ENCODE results near the gene COP1.

The COP1 gene

DNA sequence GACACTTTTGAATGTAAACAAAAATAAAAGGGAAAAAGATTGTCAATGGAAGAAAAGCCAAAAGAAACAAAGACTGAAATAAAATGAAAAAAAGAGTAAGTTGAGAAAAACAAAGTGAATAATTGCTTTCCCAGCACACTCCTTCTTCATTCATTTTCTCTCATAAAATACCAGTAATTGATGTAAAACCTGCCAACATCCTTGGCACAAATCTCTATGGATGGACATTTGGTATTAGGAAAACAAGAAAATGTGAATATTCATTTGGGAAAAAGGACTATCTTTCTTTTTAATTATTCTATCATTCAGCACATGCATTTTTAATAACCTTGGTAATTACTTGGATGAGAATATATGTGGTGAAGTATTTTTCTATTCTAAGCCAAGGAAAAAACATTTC lies 259.3 kb downstream of the COP1 start:
- Histone ChIP-seq H4K20me1 (ENCODE audit: insufficient read depth) (no peaks in the 10 kb centered on the region), H3K79me2 (ENCODE audit: insufficient read depth, low read depth) (no peaks in the 10 kb centered on the region), H2AFZ (ENCODE audit: low read depth) (no peak overlapping the region), H3K27me3 (ENCODE audit: insufficient read depth, low read depth) (no peaks in the 10 kb centered on the region), H3K4me3 (IDR thresholded peaks at IDR 0.05; ENCODE audit: insufficient read depth, low read depth, low read length) (no peak overlapping the region), H3K36me3 (ENCODE audit: insufficient read depth) (no peaks in the 10 kb centered on the region), H3K4me1 (ENCODE audit: low read depth, poor library complexity, severe bottlenecking) (no peaks in the 10 kb centered on the region), H3K27ac (no peak overlapping the region), H3K9ac (no peak overlapping the region), H3K4me2 (no peak overlapping the region)
- TF ChIP-seq, protein P1, sequence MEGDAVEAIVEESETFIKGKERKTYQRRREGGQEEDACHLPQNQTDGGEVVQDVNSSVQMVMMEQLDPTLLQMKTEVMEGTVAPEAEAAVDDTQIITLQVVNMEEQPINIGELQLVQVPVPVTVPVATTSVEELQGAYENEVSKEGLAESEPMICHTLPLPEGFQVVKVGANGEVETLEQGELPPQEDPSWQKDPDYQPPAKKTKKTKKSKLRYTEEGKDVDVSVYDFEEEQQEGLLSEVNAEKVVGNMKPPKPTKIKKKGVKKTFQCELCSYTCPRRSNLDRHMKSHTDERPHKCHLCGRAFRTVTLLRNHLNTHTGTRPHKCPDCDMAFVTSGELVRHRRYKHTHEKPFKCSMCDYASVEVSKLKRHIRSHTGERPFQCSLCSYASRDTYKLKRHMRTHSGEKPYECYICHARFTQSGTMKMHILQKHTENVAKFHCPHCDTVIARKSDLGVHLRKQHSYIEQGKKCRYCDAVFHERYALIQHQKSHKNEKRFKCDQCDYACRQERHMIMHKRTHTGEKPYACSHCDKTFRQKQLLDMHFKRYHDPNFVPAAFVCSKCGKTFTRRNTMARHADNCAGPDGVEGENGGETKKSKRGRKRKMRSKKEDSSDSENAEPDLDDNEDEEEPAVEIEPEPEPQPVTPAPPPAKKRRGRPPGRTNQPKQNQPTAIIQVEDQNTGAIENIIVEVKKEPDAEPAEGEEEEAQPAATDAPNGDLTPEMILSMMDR (conservative IDR thresholded peaks at IDR 0.05; ENCODE audit: low read depth, low read length), result no peak

DNA sequence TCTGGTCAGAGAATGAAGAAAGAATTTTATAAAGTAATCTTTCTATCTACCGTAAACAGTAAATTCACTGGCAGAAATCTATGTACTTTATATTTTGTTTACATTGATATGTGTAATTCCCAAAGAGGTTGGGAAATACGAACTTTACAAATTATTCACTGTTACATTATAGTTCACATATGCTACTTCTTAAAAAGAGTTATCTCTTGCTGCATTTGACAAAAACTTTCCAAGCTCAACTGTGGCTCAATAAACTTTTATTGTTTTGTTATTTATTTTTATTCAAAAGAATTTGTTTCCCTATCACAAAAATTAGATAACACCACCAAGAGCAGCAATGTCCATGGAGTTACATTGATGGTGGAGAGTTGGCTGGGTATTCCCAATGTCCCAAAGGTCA lies 262.5 kb downstream of the COP1 start:
- Histone ChIP-seq H3K9ac (no peak overlapping the region), H3K4me2 (no peak overlapping the region), H3K4me3 (IDR thresholded peaks at IDR 0.05; ENCODE audit: insufficient read depth, low read depth, low read length) (no peak overlapping the region), H4K20me1 (ENCODE audit: insufficient read depth) (no peaks in the 10 kb centered on the region), H3K27ac (no peak overlapping the region), H3K27me3 (ENCODE audit: insufficient read depth, low read depth) (no peaks in the 10 kb centered on the region), H3K36me3 (ENCODE audit: insufficient read depth) (no peaks in the 10 kb centered on the region), H2AFZ (ENCODE audit: low read depth) (no peak overlapping the region), H3K4me1 (ENCODE audit: low read depth, poor library complexity, severe bottlenecking) (no peaks in the 10 kb centered on the region), H3K79me2 (ENCODE audit: insufficient read depth, low read depth) (no peaks in the 10 kb centered on the region)
- TF ChIP-seq, protein P1 (conservative IDR thresholded peaks at IDR 0.05; ENCODE audit: low read depth, low read length), result no peak

DNA sequence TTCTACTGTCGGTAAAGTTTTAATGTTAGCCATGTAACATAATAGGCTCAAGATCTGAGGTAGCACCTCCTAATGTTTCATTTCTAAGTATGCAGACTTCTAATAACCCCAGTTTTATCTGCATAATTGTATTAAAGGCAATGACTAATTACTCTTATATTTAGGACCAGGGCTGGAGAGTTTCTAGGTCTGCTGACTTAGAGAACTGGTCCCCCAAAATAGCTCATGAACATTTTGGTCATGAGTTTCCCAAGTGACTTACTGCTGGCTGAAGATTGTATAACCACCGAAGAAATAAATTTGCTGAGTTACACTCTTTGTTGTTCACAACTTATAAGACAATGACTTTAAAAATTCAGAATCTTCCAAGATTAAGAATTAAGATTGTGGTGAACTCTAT lies 265.9 kb downstream of the COP1 start:
- Histone ChIP-seq H3K79me2 (ENCODE audit: insufficient read depth, low read depth) (no peaks in the 10 kb centered on the region), H3K4me2 (no peak overlapping the region), H3K27ac (no peak overlapping the region), H3K9ac (no peak overlapping the region), H4K20me1 (ENCODE audit: insufficient read depth) (no peaks in the 10 kb centered on the region), H2AFZ (ENCODE audit: low read depth) (no peak overlapping the region), H3K4me3 (IDR thresholded peaks at IDR 0.05; ENCODE audit: insufficient read depth, low read depth, low read length) (no peak overlapping the region), H3K4me1 (ENCODE audit: low read depth, poor library complexity, severe bottlenecking) (no peaks in the 10 kb centered on the region), H3K27me3 (ENCODE audit: insufficient read depth, low read depth) (no peaks in the 10 kb centered on the region), H3K36me3 (ENCODE audit: insufficient read depth) (no peaks in the 10 kb centered on the region)
- TF ChIP-seq, protein P1 (conservative IDR thresholded peaks at IDR 0.05; ENCODE audit: low read depth, low read length), result no peak

DNA sequence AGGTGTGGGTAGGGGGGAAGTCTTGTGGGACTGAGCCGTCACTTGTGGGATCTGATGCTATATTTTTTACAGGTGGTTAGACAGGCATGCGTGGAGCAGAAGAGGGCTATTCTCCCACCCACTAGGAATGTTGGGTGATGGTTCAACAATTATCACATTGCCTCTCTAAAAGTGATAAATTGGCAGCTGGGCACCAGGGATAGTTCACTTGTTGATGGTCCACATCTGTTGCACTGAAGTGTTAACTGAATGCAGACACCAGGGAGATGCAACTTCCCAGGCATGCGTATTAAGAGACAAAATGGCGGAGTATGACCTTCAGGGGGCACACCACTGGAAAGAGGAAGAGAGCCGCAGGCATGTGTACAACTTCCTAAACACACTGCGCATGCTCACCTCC lies 270.4 kb downstream of the COP1 start:
- H3K36me3 ChIP-seq (ENCODE audit: insufficient read depth), result no peaks in the 10 kb centered on the region
- no peak overlapping the region for H3K4me3 ChIP-seq (IDR thresholded peaks at IDR 0.05; ENCODE audit: insufficient read depth, low read depth, low read length)
- TF ChIP-seq, protein P1 (conservative IDR thresholded peaks at IDR 0.05; ENCODE audit: low read depth, low read length), result no peak
- H3K4me1 ChIP-seq (ENCODE audit: low read depth, poor library complexity, severe bottlenecking), result no peaks in the 10 kb centered on the region
- no peaks in the 10 kb centered on the region for H3K27me3 ChIP-seq (ENCODE audit: insufficient read depth, low read depth)
- no peak overlapping the region for H3K9ac ChIP-seq
- H3K27ac ChIP-seq, result no peak overlapping the region
- no peaks in the 10 kb centered on the region for H4K20me1 ChIP-seq (ENCODE audit: insufficient read depth)
- H3K4me2 ChIP-seq, result no peak overlapping the region
- H3K79me2 ChIP-seq (ENCODE audit: insufficient read depth, low read depth), result no peaks in the 10 kb centered on the region
- no peak overlapping the region for H2AFZ ChIP-seq (ENCODE audit: low read depth)

All from KMS-11 (cell line).